Fibroblast of lung (primary cell): ENCODE data around the gene IL17REL. TPM values are rescaled to one million over a fixed set of nuclear protein-coding genes. Genes with fewer than 3 reads are reported as not detected.

Experiments
- DNase-seq, 2 donors: peaks; one replicate each; pipeline versions ENCODE4 v3.0.0 to v3.0.0-alpha.2; 2010; ENCODE audit warnings: low read depth in 2 of 2
- H2AFZ ChIP-seq: 2 replicates; pipeline ENCODE4 v1.5.1; 2012; ENCODE audit warnings: low read length, control low read depth, inconsistent platforms
- H3K27ac ChIP-seq: 2 replicates; pipeline ENCODE4 v1.5.1; 2011; ENCODE audit warnings: low read length, control low read depth; ENCODE audit not compliant: insufficient read depth
- H3K27me3 ChIP-seq: 2 replicates; pipeline ENCODE4 v1.5.1; 2011; ENCODE audit warnings: mild to moderate bottlenecking, low read length; ENCODE audit not compliant: control insufficient read depth, insufficient read depth
- H3K36me3 ChIP-seq: 2 replicates; pipeline ENCODE4 v1.5.1; 2011; ENCODE audit warnings: low read length; ENCODE audit not compliant: control insufficient read depth, insufficient read depth
- H3K4me1 ChIP-seq: 2 replicates; pipeline ENCODE4 v1.5.1; 2011; ENCODE audit warnings: low read length; ENCODE audit not compliant: control insufficient read depth, insufficient read depth; ENCODE audit errors: extremely low read depth
- H3K4me2 ChIP-seq: 2 replicates; pipeline ENCODE4 v1.5.1; 2011; ENCODE audit warnings: low read length, control low read depth; ENCODE audit not compliant: insufficient read depth; ENCODE audit errors: extremely low read depth
- H3K4me3 ChIP-seq, 4 experiments: fragments of 200-600 bp in 1 of 4; sonication (generic) in 1 of 4; replicated peaks in 1 of 4; 2 replicates each; pipeline ENCODE4 v1.5.1; 2011 to 2016; ENCODE audit warnings: low read length in 4 of 4, low read depth in 3 of 4, mild to moderate bottlenecking in 3 of 4, control low read depth in 2 of 4, inconsistent platforms in 1 of 4, mixed read lengths in 1 of 4; ENCODE audit not compliant: insufficient read depth in 1 of 4; ENCODE audit errors: control extremely low read depth in 1 of 4
- H3K79me2 ChIP-seq: 2 replicates; pipeline ENCODE4 v1.5.1; 2012; ENCODE audit warnings: mild to moderate bottlenecking, low read length, inconsistent platforms; ENCODE audit not compliant: control insufficient read depth, insufficient read depth
- H3K9ac ChIP-seq: 2 replicates; pipeline ENCODE4 v1.5.1; 2011; ENCODE audit warnings: mild to moderate bottlenecking, low read length, control low read depth; ENCODE audit not compliant: insufficient read depth
- H3K9me3 ChIP-seq: 2 replicates; pipeline ENCODE4 v1.5.1; 2012; ENCODE audit warnings: low read depth, low read length; ENCODE audit not compliant: control insufficient read depth, insufficient read depth
- H4K20me1 ChIP-seq: 2 replicates; pipeline ENCODE4 v1.5.1; 2011; ENCODE audit warnings: low read length; ENCODE audit not compliant: control insufficient read depth, insufficient read depth; ENCODE audit errors: extremely low read depth
- CTCF ChIP-seq, 2 donors: IDR thresholded peaks in 1 of 2; conservative IDR thresholded peaks in 1 of 2; 1 replicate in 1 of 2; 2 replicates in 1 of 2; pipeline ENCODE4 v1.5.1; 2011 to 2012; ENCODE audit warnings: low read length in 2 of 2, control low read depth in 1 of 2, inconsistent platforms in 1 of 2, low read depth in 1 of 2, mild to moderate bottlenecking in 1 of 2
- EZH2 ChIP-seq: IDR thresholded peaks from 2 replicates; pipeline ENCODE4 v1.5.1; 2012; ENCODE audit warnings: low read length, control low read depth, mild to moderate bottlenecking; ENCODE audit errors: missing control alignments
- polyA plus RNA-seq, 2 donors: library from polyadenylated mRNA; depleted of rRNA in 1 of 2; stranded (reverse) in 1 of 2; unstranded in 1 of 2; fragments of >200 nt; gene quantifications; 2 replicates each; pipeline ENCODE4 v1.2.1, GENCODE V29; 2011 to 2012; ENCODE audit warnings: missing spikeins in 1 of 2
- total RNA-seq: library from RNA; depleted of rRNA; stranded (reverse); fragments of >200 nt; gene quantifications from 2 replicates; pipeline ENCODE4 v1.2.1, GENCODE V29; 2014

Gene IL17REL
- total and polyA plus RNA-seq, 2 donors (not counting 1 experiment from before 2014, with no cell fraction given) = under 0.01 TPM; not detected in 1

GRCh38 chr22:49999063-49999945 lies 13.3 kb downstream of the IL17REL start:
- no peak overlapping the region for H3K9ac ChIP-seq
- no peak overlapping the region for H3K4me2 ChIP-seq
- no peaks in the 10 kb centered on the region for H3K9me3 ChIP-seq
- no peak overlapping the region for H2AFZ ChIP-seq
- H3K27me3 ChIP-seq = no peaks in the 10 kb centered on the region
- DNase-seq = no peak
- no peaks in the 10 kb centered on the region for H3K79me2 ChIP-seq
- TF ChIP-seq CTCF (conservative IDR thresholded peaks at IDR 0.05 in 1 of 2, IDR thresholded peaks at IDR 0.05 in 1 of 2; ENCODE audit: low read depth in 1 of 2, low read length in 2 of 2) = no peak
- no peak for TF ChIP-seq EZH2
- H3K36me3 ChIP-seq = no peaks in the 10 kb centered on the region
- H3K27ac ChIP-seq = no peak overlapping the region
- H3K4me1 ChIP-seq = no peaks in the 10 kb centered on the region
- H4K20me1 ChIP-seq = no peaks in the 10 kb centered on the region
- no peak overlapping the region for H3K4me3 ChIP-seq

- H3K9ac ChIP-seq = no peak overlapping the region
- H3K36me3 ChIP-seq = no peaks in the 10 kb centered on the region
- no peak for DNase-seq
- TF ChIP-seq CTCF (conservative IDR thresholded peaks at IDR 0.05 in 1 of 2, IDR thresholded peaks at IDR 0.05 in 1 of 2; ENCODE audit: low read depth in 1 of 2, low read length in 2 of 2) = no peak
- no peak for TF ChIP-seq EZH2
- H3K27me3 ChIP-seq = no peaks in the 10 kb centered on the region
- H3K9me3 ChIP-seq = no peaks in the 10 kb centered on the region
- no peak overlapping the region for H3K27ac ChIP-seq
- no peak overlapping the region for H3K4me2 ChIP-seq
- no peaks in the 10 kb centered on the region for H3K4me1 ChIP-seq
- no peaks in the 10 kb centered on the region for H4K20me1 ChIP-seq
- no peak overlapping the region for H3K4me3 ChIP-seq
- no peaks in the 10 kb centered on the region for H3K79me2 ChIP-seq
- no peak overlapping the region for H2AFZ ChIP-seq
Measured at GRCh38 chr22:49998718-49999062, 13.9 kb downstream of the IL17REL start.

- no peaks in the 10 kb centered on the region for H3K27me3 ChIP-seq
- H3K4me1 ChIP-seq = no peaks in the 10 kb centered on the region
- no peaks in the 10 kb centered on the region for H3K79me2 ChIP-seq
- H3K9me3 ChIP-seq = no peaks in the 10 kb centered on the region
- H3K27ac ChIP-seq = no peak overlapping the region
- H3K4me3 ChIP-seq = no peak overlapping the region
- no peak for TF ChIP-seq EZH2
- no peak for TF ChIP-seq CTCF (conservative IDR thresholded peaks at IDR 0.05 in 1 of 2, IDR thresholded peaks at IDR 0.05 in 1 of 2; ENCODE audit: low read depth in 1 of 2, low read length in 2 of 2)
- no peaks in the 10 kb centered on the region for H4K20me1 ChIP-seq
- no peak overlapping the region for H3K4me2 ChIP-seq
- no peaks in the 10 kb centered on the region for H3K36me3 ChIP-seq
- DNase-seq = no peak
- H3K9ac ChIP-seq = no peak overlapping the region
- H2AFZ ChIP-seq = no peak overlapping the region
Measured at GRCh38 chr22:49997932-49998717, 14.4 kb downstream of the IL17REL start.
